HUES48 (cell line): ENCODE measurements around the gene ST3GAL5.

Experiments used
- H3K27ac ChIP-seq: one replicate; pipeline ENCODE4 v1.7.0; 2013; ENCODE audit warnings: low read depth, low read length, inconsistent platforms
- H3K27me3 ChIP-seq: 2 replicates; pipeline ENCODE4 v1.6.1; 2013; ENCODE audit warnings: mild to moderate bottlenecking, low read length; ENCODE audit not compliant: control insufficient read depth, insufficient read depth
- H3K36me3 ChIP-seq: 2 replicates; pipeline ENCODE4 v1.6.1; 2013; ENCODE audit warnings: low read length; ENCODE audit not compliant: control insufficient read depth, insufficient read depth
- H3K4me1 ChIP-seq: 2 replicates; pipeline ENCODE4 v1.6.1; 2013; ENCODE audit warnings: mild to moderate bottlenecking, low read length; ENCODE audit not compliant: control insufficient read depth, insufficient read depth
- H3K4me3 ChIP-seq: 2 replicates; pipeline ENCODE4 v1.5.1; 2013; ENCODE audit warnings: mild to moderate bottlenecking, low read depth, low read length
- H3K9ac ChIP-seq: 2 replicates; pipeline ENCODE4 v1.6.1; 2013; ENCODE audit warnings: mild to moderate bottlenecking, low read depth, low read length, moderate library complexity
- H3K9me3 ChIP-seq: 2 replicates; pipeline ENCODE4 v1.6.1; 2013; ENCODE audit warnings: low read length; ENCODE audit not compliant: control insufficient read depth, insufficient read depth

The ST3GAL5 gene

GRCh38 chr2:85914922-85915321 is 26.1 kb upstream of the ST3GAL5 start:
- Histone ChIP-seq H3K4me1 (no peaks in the 10 kb centered on the region), H3K9me3 (no peaks in the 10 kb centered on the region), H3K9ac (no peak overlapping the region), H3K36me3 (no peaks in the 10 kb centered on the region), H3K4me3 (no peak overlapping the region), H3K27me3 (no peaks in the 10 kb centered on the region), H3K27ac (no peak overlapping the region)

GRCh38 chr2:85913884-85914881 is 25.4 kb upstream of the ST3GAL5 start:
- Histone ChIP-seq H3K27me3 (no peaks in the 10 kb centered on the region), H3K27ac (no peak overlapping the region), H3K9ac (no peak overlapping the region), H3K4me3 (no peak overlapping the region), H3K4me1 (no peaks in the 10 kb centered on the region), H3K36me3 (no peaks in the 10 kb centered on the region), H3K9me3 (no peaks in the 10 kb centered on the region)

- Histone ChIP-seq H3K4me3 (no peak overlapping the region), H3K9me3 (no peaks in the 10 kb centered on the region), H3K27me3 (no peaks in the 10 kb centered on the region), H3K9ac (no peak overlapping the region), H3K4me1 (no peaks in the 10 kb centered on the region), H3K36me3 (no peaks in the 10 kb centered on the region), H3K27ac (peak overlapping the region; percentile 44)
Observed at GRCh38 chr2:85911814-85912692, 23.3 kb upstream of the ST3GAL5 start.

- no peak overlapping the region for H3K27ac ChIP-seq
Observed at GRCh38 chr2:85911097-85911496, 22.3 kb upstream of the ST3GAL5 start.

GRCh38 chr2:85909005-85909404 is 20.2 kb upstream of the ST3GAL5 start:
- Histone ChIP-seq H3K27me3 (no peaks in the 10 kb centered on the region; the same call in 1 of the 2 replicates), H3K9me3 (no peaks in the 10 kb centered on the region), H3K9ac (no peak overlapping the region), H3K27ac (no peak overlapping the region), H3K36me3 (no peaks in the 10 kb centered on the region), H3K4me3 (no peak overlapping the region), H3K4me1 (no peaks in the 10 kb centered on the region)

More at GRCh38 chr2:85911097-85911496, 22.3 kb upstream of the ST3GAL5 start:
- H3K36me3 ChIP-seq: no peaks in the 10 kb centered on the region
- H3K9ac ChIP-seq: no peak overlapping the region
- H3K9me3 ChIP-seq: no peaks in the 10 kb centered on the region
- no peaks in the 10 kb centered on the region; the same call in 1 of the 2 replicates for H3K27me3 ChIP-seq
- no peaks in the 10 kb centered on the region for H3K4me1 ChIP-seq
- no peak overlapping the region for H3K4me3 ChIP-seq

GRCh38 chr2:85908506-85908905 is 19.7 kb upstream of the ST3GAL5 start:
- Histone ChIP-seq H3K4me3 (no peak overlapping the region), H3K9ac (no peak overlapping the region), H3K27me3 (no peaks in the 10 kb centered on the region; the same call in 1 of the 2 replicates), H3K4me1 (no peaks in the 10 kb centered on the region), H3K9me3 (no peaks in the 10 kb centered on the region), H3K36me3 (no peaks in the 10 kb centered on the region), H3K27ac (no peak overlapping the region)

- Histone ChIP-seq H3K27ac (no peak overlapping the region), H3K9me3 (no peaks in the 10 kb centered on the region), H3K36me3 (no peaks in the 10 kb centered on the region), H3K4me1 (no peaks in the 10 kb centered on the region), H3K4me3 (no peak overlapping the region), H3K27me3 (no peaks in the 10 kb centered on the region; the same call in 1 of the 2 replicates), H3K9ac (no peak overlapping the region)
Observed at GRCh38 chr2:85907671-85908157, 18.9 kb upstream of the ST3GAL5 start.

- no peak overlapping the region for H3K9ac ChIP-seq
- 0 out of 2 replicates have a peak, but pooled peaks cover 3% of the 10 kb centered on the region for H3K4me1 ChIP-seq
- H3K27me3 ChIP-seq: no peaks in the 10 kb centered on the region; the same call in 1 of the 2 replicates
- no peaks in the 10 kb centered on the region for H3K9me3 ChIP-seq
- H3K36me3 ChIP-seq: no peaks in the 10 kb centered on the region
- no peak overlapping the region for H3K4me3 ChIP-seq
- no peak overlapping the region for H3K27ac ChIP-seq
Observed at GRCh38 chr2:85906748-85907147, 18.0 kb upstream of the ST3GAL5 start.

- no peaks in the 10 kb centered on the region for H3K9me3 ChIP-seq
- no peak overlapping the region for H3K27ac ChIP-seq
Observed at GRCh38 chr2:85905891-85906290, 17.1 kb upstream of the ST3GAL5 start.

GRCh38 chr2:85905187-85905666 is 16.4 kb upstream of the ST3GAL5 start:
- Histone ChIP-seq H3K36me3 (no peaks in the 10 kb centered on the region), H3K4me1 (0 out of 2 replicates have a peak, but pooled peaks cover 3% of the 10 kb centered on the region), H3K27ac (no peak overlapping the region), H3K9me3 (no peaks in the 10 kb centered on the region), H3K4me3 (no peak overlapping the region), H3K9ac (no peak overlapping the region), H3K27me3 (no peaks in the 10 kb centered on the region; the same call in 1 of the 2 replicates)

More at GRCh38 chr2:85905891-85906290, 17.1 kb upstream of the ST3GAL5 start:
- Histone ChIP-seq H3K4me3 (no peak overlapping the region), H3K27me3 (no peaks in the 10 kb centered on the region; the same call in 1 of the 2 replicates), H3K36me3 (no peaks in the 10 kb centered on the region), H3K4me1 (0 out of 2 replicates have a peak, but pooled peaks cover 3% of the 10 kb centered on the region), H3K9ac (no peak overlapping the region)
